H1 (cell line): ENCODE measurements around the gene SOX15. TPM values are rescaled to one million over a fixed set of nuclear protein-coding genes. Genes with fewer than 3 reads are reported as not detected.
A peak's percentile ranks its signal among the peaks of the same experiment; 100 is the strongest.

Experiments
- ATF3 ChIP-seq: IDR thresholded peaks from 2 replicates; pipeline ENCODE4 v1.6.1; 2011; ENCODE audit warnings: low read depth, mild to moderate bottlenecking, low read length; ENCODE audit not compliant: insufficient read depth
- CBX5 ChIP-seq: fragments of 300-800, 300-1000 bp; sonication (generic); IDR thresholded peaks from 2 replicates; pipeline ENCODE4 v1.7.1; 2016; ENCODE audit warnings: antibody characterized with exemption, low read length, low read depth
- CHD7 ChIP-seq: fragments of 300-600 bp; sonication (generic); IDR thresholded peaks from 2 replicates; pipeline ENCODE4 v1.7.1; 2012; ENCODE audit warnings: low read length, moderate library complexity, mild to moderate bottlenecking, inconsistent platforms; ENCODE audit not compliant: insufficient replicate concordance
- CREB1 ChIP-seq: IDR thresholded peaks from 2 replicates; pipeline ENCODE4 v1.6.1; 2012; ENCODE audit warnings: inconsistent platforms
- EGR1 ChIP-seq: IDR thresholded peaks from 2 replicates; pipeline ENCODE4 v1.6.1; 2011; ENCODE audit warnings: low read depth, low read length, borderline replicate concordance
- HDAC2 ChIP-seq, 2 experiments: fragments of 300-600 bp in 1 of 2; sonication (generic) in 1 of 2; IDR thresholded peaks; 2 replicates each; pipeline ENCODE4 v1.6.1; 2011 to 2012; ENCODE audit warnings: low read depth in 2 of 2, low read length in 2 of 2, mild to moderate bottlenecking in 2 of 2, moderate library complexity in 2 of 2, borderline replicate concordance in 1 of 2, inconsistent platforms in 1 of 2
- POU5F1 ChIP-seq: IDR thresholded peaks from 2 replicates; pipeline ENCODE4 v1.6.1; 2011; ENCODE audit warnings: low read depth, mild to moderate bottlenecking, low read length, moderate library complexity
- RBBP5 ChIP-seq: IDR thresholded peaks from 2 replicates; pipeline ENCODE4 v1.7.1; 2012; ENCODE audit warnings: low read depth, mild to moderate bottlenecking, inconsistent platforms, low read length, moderate library complexity, borderline replicate concordance
- TAF1 ChIP-seq: IDR thresholded peaks from 2 replicates; pipeline ENCODE4 v1.6.1; 2011; ENCODE audit warnings: mild to moderate bottlenecking, low read depth, low read length
- TEAD4 ChIP-seq: IDR thresholded peaks from 2 replicates; pipeline ENCODE4 v1.6.1; 2012; ENCODE audit warnings: low read depth, low read length, inconsistent platforms, mixed read lengths
- polyA plus RNA-seq, 7 experiments: library from polyadenylated mRNA; depleted of rRNA in 3 of 7; stranded (reverse) in 5 of 7; unstranded in 2 of 7; fragments of >200 nt in 5 of 7; fragments of 200-250 nt in 2 of 7; gene quantifications; 1 replicate in 5 of 7; 2 replicates in 1 of 7; 4 replicates in 1 of 7; pipeline versions ENCODE4 v1.2.1 to v1.2.3, GENCODE V29; 2011 to 2013; ENCODE audit warnings: missing spikeins in 2 of 7, mixed read lengths in 2 of 7
- total RNA-seq: library from RNA; stranded (reverse); fragmentation: NEBNext Ultra II Directional; extraction: Animal tissue kit (Norgen Biotek cat#: 25700); gene quantifications from 2 replicates; pipeline ENCODE4 v1.2.1, GENCODE V29; 2021

The SOX15 gene
- total and polyA plus RNA-seq, 2 of the 8 experiments (the other 6 are each of a cell fraction or from before 2014, with no cell fraction given), result 14.3 to 26.8 TPM

DNA sequence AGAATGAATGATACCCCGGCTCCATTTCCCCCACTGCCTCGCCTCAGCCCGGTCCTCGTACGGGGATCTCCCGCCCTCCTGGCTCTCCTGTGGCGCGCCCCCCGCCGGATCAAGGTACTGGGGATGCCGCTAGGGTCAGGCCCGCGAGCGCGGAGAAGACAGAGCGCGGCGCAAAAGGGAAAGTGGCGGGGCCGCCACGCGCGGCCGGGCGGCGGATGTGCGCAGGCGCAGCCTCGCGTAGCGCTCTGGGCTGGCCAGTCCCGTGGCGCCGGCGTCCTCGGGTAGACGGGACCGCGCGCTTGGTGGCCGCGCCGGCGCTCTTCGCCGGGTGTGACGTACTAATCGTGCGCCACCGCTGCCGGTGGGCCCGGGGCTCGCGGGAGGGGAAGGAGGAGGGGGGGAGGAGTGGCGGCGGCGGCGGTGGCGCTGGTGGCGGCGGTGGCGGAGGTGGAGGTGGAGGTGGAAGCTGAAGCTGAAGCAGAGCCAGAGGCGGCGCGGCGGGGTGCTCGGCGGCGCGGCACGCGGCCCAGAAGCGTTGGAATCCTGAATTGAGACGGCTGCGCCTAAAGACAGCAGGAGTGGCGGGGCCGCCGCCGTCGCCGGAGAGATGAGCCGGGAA lies 28.2 kb downstream of the SOX15 start, which contains the start of gene SENP3 (continued):
- no peak for TF ChIP-seq CHD7
- peak; percentile 66 for TF ChIP-seq ATF3
- TF ChIP-seq TEAD4, result no peak
- TF ChIP-seq CBX5, result no peak
- no peak for TF ChIP-seq POU5F1
- peak in 1 of 2 experiments; percentile 65; a peak in 1 of 4 replicates for TF ChIP-seq HDAC2 (IDR thresholded peaks at IDR 0.05; ENCODE audit: borderline replicate concordance in 1 of 2, low read depth in 2 of 2, low read length in 2 of 2)
- peak; percentile 97 for TF ChIP-seq CREB1
- TF ChIP-seq EGR1, result no peak
- peak; percentile 55; the same call in 1 of the 2 replicates for TF ChIP-seq TAF1
- 0 out of 2 replicates have a peak, but pooled peaks have one; percentile 51 for TF ChIP-seq RBBP5
